ENCODE data around the gene ZFP64. TPM values are rescaled to one million over a fixed set of nuclear protein-coding genes. Genes with fewer than 3 reads are reported as not detected.

Gene ZFP64
- total RNA-seq, 1 donor from 2014 or later, result 39.1 TPM

- H3K4me1 Mint-ChIP-seq (ENCODE audit: low read depth, unreplicated experiment), result no peaks in the 10 kb centered on the region
- TF ChIP-seq CTCF (IDR thresholded peaks at IDR 0.05; ENCODE audit: partially characterized antibody, unreplicated experiment), result no peak
- H3K27ac Mint-ChIP-seq (ENCODE audit: unreplicated experiment), result no peak overlapping the region
- peaks cover 9% of the 10 kb centered on the region for H3K36me3 Mint-ChIP-seq (ENCODE audit: unreplicated experiment)
- no peaks in the 10 kb centered on the region for H3K9me3 Mint-ChIP-seq (ENCODE audit: unreplicated experiment)
- H3K27me3 Mint-ChIP-seq (ENCODE audit: unreplicated experiment), result no peaks in the 10 kb centered on the region
- DNase-seq, result no peak
- no peak overlapping the region for H3K4me3 Mint-ChIP-seq (ENCODE audit: unreplicated experiment)
Observed at GRCh38 chr20:52180180-52180840, 11.3 kb downstream of the ZFP64 start.

- H3K27me3 Mint-ChIP-seq (ENCODE audit: unreplicated experiment), result no peaks in the 10 kb centered on the region
- peaks cover 9% of the 10 kb centered on the region for H3K36me3 Mint-ChIP-seq (ENCODE audit: unreplicated experiment)
- DNase-seq, result no peak
- TF ChIP-seq CTCF (IDR thresholded peaks at IDR 0.05; ENCODE audit: partially characterized antibody, unreplicated experiment), result no peak
- H3K27ac Mint-ChIP-seq (ENCODE audit: unreplicated experiment), result no peak overlapping the region
- H3K9me3 Mint-ChIP-seq (ENCODE audit: unreplicated experiment), result no peaks in the 10 kb centered on the region
- no peak overlapping the region for H3K4me3 Mint-ChIP-seq (ENCODE audit: unreplicated experiment)
- no peaks in the 10 kb centered on the region for H3K4me1 Mint-ChIP-seq (ENCODE audit: low read depth, unreplicated experiment)
Observed at GRCh38 chr20:52179331-52180179, 12.0 kb downstream of the ZFP64 start.

- H3K27me3 Mint-ChIP-seq (ENCODE audit: unreplicated experiment), result no peaks in the 10 kb centered on the region
- DNase-seq, result no peak
- no peaks in the 10 kb centered on the region for H3K4me1 Mint-ChIP-seq (ENCODE audit: low read depth, unreplicated experiment)
- peaks cover 4% of the 10 kb centered on the region for H3K36me3 Mint-ChIP-seq (ENCODE audit: unreplicated experiment)
- H3K27ac Mint-ChIP-seq (ENCODE audit: unreplicated experiment), result no peak overlapping the region
- H3K9me3 Mint-ChIP-seq (ENCODE audit: unreplicated experiment), result no peaks in the 10 kb centered on the region
- H3K4me3 Mint-ChIP-seq (ENCODE audit: unreplicated experiment), result no peak overlapping the region
- TF ChIP-seq CTCF (IDR thresholded peaks at IDR 0.05; ENCODE audit: partially characterized antibody, unreplicated experiment), result no peak
Observed at GRCh38 chr20:52178691-52179090, 12.9 kb downstream of the ZFP64 start.

GRCh38 chr20:52175840-52176239 lies 15.7 kb downstream of the ZFP64 start:
- H3K27me3 Mint-ChIP-seq (ENCODE audit: unreplicated experiment), result no peaks in the 10 kb centered on the region
- H3K36me3 Mint-ChIP-seq (ENCODE audit: unreplicated experiment), result no peaks in the 10 kb centered on the region
- no peak for DNase-seq
- no peaks in the 10 kb centered on the region for H3K4me1 Mint-ChIP-seq (ENCODE audit: low read depth, unreplicated experiment)
- no peak for TF ChIP-seq CTCF (IDR thresholded peaks at IDR 0.05; ENCODE audit: partially characterized antibody, unreplicated experiment)
- H3K9me3 Mint-ChIP-seq (ENCODE audit: unreplicated experiment), result no peaks in the 10 kb centered on the region
- no peak overlapping the region for H3K4me3 Mint-ChIP-seq (ENCODE audit: unreplicated experiment)
- H3K27ac Mint-ChIP-seq (ENCODE audit: unreplicated experiment), result no peak overlapping the region

Data from glutamatergic neuron (in vitro differentiated cells).